HUES48 (cell line): ENCODE measurements around the gene SLC35C1.
"Not testable (repeated sequence)": the region's sequence is repeated elsewhere in the genome, so short reads cannot be mapped to it uniquely, and the experiment has no call there.

Source experiments
- H3K27ac ChIP-seq: one replicate; pipeline ENCODE4 v1.7.0; 2013; ENCODE audit warnings: low read depth, low read length, inconsistent platforms
- H3K27me3 ChIP-seq: 2 replicates; pipeline ENCODE4 v1.6.1; 2013; ENCODE audit warnings: mild to moderate bottlenecking, low read length; ENCODE audit not compliant: control insufficient read depth, insufficient read depth
- H3K36me3 ChIP-seq: 2 replicates; pipeline ENCODE4 v1.6.1; 2013; ENCODE audit warnings: low read length; ENCODE audit not compliant: control insufficient read depth, insufficient read depth
- H3K4me1 ChIP-seq: 2 replicates; pipeline ENCODE4 v1.6.1; 2013; ENCODE audit warnings: mild to moderate bottlenecking, low read length; ENCODE audit not compliant: control insufficient read depth, insufficient read depth
- H3K4me3 ChIP-seq: 2 replicates; pipeline ENCODE4 v1.5.1; 2013; ENCODE audit warnings: mild to moderate bottlenecking, low read depth, low read length
- H3K9ac ChIP-seq: 2 replicates; pipeline ENCODE4 v1.6.1; 2013; ENCODE audit warnings: mild to moderate bottlenecking, low read depth, low read length, moderate library complexity
- H3K9me3 ChIP-seq: 2 replicates; pipeline ENCODE4 v1.6.1; 2013; ENCODE audit warnings: low read length; ENCODE audit not compliant: control insufficient read depth, insufficient read depth

SLC35C1 gene

DNA sequence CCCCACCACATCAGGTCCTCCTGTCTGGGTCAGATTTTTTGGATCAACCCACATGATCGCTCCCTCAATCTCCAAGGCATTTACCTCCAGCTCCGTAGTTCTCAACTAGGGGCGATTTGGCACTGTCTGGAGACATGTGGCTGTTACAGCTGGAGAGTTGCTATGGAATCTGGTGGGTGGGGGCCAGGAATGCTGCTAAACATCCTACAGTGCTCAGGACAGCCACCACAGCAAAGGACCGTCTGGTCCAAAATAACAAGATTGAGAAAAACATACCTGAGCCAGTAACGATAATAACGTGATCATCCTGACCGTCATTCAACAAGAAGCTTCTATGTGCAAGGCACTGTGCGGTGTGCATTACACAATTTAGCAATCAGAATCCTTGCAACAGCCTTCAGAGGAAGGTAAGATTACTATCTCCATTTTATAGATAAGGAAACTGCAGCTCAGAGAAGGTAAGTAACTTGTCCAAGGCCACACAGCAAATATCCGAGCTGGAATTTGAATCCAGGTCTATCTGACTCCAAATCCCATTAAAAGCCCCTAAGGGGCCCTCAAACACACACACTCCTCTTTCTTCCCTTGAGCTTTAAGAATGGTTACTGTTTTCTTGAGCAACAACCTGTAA, 28.0 kb downstream of the SLC35C1 start:
- Histone ChIP-seq H3K4me3 (no peak overlapping the region), H3K27me3 (peaks cover under 1% of the 10 kb centered on the region; the same call in 1 of the 2 replicates), H3K4me1 (no peaks in the 10 kb centered on the region), H3K9me3 (no peaks in the 10 kb centered on the region), H3K27ac (no peak overlapping the region), H3K9ac (no peak overlapping the region), H3K36me3 (no peaks in the 10 kb centered on the region)

DNA sequence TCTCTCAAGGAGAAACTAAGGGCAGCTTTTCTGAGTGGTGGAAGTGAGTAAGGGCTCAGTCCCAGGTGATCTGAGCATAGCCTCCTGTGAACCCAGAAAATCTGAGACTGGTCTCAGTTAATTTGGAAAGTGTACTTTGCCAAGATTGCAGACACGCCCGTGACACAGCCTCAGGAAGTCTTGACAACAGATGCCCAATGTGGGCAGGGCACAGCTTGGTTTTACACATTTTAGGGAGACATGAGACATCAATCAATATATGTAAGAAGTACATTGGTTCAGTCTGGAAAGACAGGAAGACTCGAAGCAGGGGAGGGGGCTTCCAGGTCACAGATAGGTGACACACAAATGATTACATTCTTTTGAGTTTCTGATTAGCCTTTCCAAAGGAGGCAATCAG, 28.8 kb downstream of the SLC35C1 start:
- Histone ChIP-seq H3K36me3 (no peaks in the 10 kb centered on the region), H3K27ac (no peak overlapping the region), H3K4me1 (no peaks in the 10 kb centered on the region), H3K9me3 (no peaks in the 10 kb centered on the region), H3K27me3 (no peaks in the 10 kb centered on the region), H3K4me3 (no peak overlapping the region), H3K9ac (no peak overlapping the region)

- H3K9ac ChIP-seq: no peak overlapping the region
Observed at GRCh38 chr11:45834298-45834756, 29.4 kb downstream of the SLC35C1 start.

GRCh38 chr11:45839204-45839603, 34.3 kb downstream of the SLC35C1 start:
- no peak overlapping the region for H3K4me3 ChIP-seq
- H3K27me3 ChIP-seq: no peaks in the 10 kb centered on the region
- H3K4me1 ChIP-seq: no peaks in the 10 kb centered on the region
- no peaks in the 10 kb centered on the region for H3K36me3 ChIP-seq
- no peak overlapping the region for H3K27ac ChIP-seq
- H3K9me3 ChIP-seq: no peaks in the 10 kb centered on the region
- H3K9ac ChIP-seq: no peak overlapping the region

More at GRCh38 chr11:45834298-45834756, 29.4 kb downstream of the SLC35C1 start:
- H3K27me3 ChIP-seq: no peaks in the 10 kb centered on the region
- H3K36me3 ChIP-seq: no peaks in the 10 kb centered on the region
- H3K4me1 ChIP-seq: no peaks in the 10 kb centered on the region
- H3K9me3 ChIP-seq: no peaks in the 10 kb centered on the region
- no peak overlapping the region for H3K27ac ChIP-seq
- no peak overlapping the region for H3K4me3 ChIP-seq

- H3K4me1 ChIP-seq, H3K27me3 ChIP-seq, H3K9me3 ChIP-seq, H3K9ac ChIP-seq, H3K36me3 ChIP-seq, H3K27ac ChIP-seq, H3K4me3 ChIP-seq: not testable (repeated sequence)
Observed at GRCh38 chr11:45840251-45840650, 35.3 kb downstream of the SLC35C1 start.

DNA sequence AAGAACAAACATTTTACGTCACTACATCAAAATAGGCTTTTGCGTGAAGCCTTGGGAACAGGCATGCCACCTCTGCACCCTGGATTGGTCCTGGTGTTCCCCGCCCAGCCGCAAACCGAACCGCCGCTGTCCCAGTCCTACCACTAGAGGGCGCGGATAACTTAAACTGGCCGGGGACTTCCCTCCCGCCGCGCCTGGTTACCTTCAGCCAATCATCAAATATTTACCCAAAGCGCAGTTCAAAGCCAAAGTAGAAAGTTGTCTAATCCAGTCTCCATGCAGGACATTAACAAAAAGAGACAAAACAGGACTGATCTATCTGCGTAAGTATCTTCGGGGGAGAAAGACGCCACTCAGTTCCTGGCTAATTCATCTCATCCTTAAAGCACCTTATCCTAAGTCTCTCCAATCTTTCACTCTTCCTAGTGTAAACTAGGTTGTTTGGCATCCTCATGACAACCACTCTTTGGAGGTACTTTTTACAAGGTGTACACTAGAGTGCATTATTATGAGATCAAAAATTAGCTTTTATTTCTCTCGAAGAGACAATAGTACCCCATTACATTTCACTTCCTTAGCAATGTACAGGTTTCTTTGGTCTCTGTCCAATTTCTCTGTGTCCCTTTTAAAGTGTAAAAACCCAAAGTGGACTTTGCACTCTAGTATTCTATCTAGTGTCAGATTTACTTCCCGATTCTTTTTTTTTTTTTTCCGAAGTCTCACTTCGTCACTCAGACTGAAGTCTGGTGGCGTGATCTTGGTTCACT, 38.4 kb downstream of the SLC35C1 start:
- H3K4me3 ChIP-seq: no peak overlapping the region
- no peaks in the 10 kb centered on the region for H3K9me3 ChIP-seq
- no peak overlapping the region for H3K27ac ChIP-seq
- no peak overlapping the region for H3K9ac ChIP-seq
- H3K27me3 ChIP-seq: peaks cover 21% of the 10 kb centered on the region
- H3K36me3 ChIP-seq: no peaks in the 10 kb centered on the region
- peaks cover 2% of the 10 kb centered on the region for H3K4me1 ChIP-seq

GRCh38 chr11:45844822-45845578, 40.1 kb downstream of the SLC35C1 start:
- H3K27ac ChIP-seq: no peak overlapping the region
- no peak overlapping the region for H3K4me3 ChIP-seq
- peaks cover 21% of the 10 kb centered on the region for H3K27me3 ChIP-seq
- H3K4me1 ChIP-seq: peaks cover 7% of the 10 kb centered on the region
- H3K36me3 ChIP-seq: no peaks in the 10 kb centered on the region
- H3K9ac ChIP-seq: no peak overlapping the region
- H3K9me3 ChIP-seq: no peaks in the 10 kb centered on the region

DNA sequence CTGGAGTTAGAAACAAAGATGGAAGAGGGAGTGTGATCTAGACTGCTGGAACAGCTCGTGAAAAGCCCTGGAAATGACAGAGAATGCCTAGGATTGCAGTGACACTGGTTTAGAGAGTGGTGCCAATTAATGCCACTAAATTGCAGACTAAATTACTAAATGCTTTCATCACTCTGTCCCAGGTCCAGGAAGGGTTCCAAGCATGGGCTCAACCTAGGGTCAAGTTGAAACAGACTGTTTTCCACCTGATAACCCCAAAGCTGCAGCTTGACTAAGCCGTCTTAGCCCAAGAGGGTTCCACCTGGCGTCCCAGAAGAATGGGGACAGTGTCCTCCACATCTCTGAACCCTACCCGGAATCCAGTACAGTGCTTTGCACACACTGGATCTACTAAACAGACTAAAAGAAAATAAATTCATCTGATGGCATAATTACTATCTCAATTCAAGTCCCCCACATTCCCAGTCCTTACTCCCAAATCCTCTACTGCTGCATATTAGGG, 41.3 kb downstream of the SLC35C1 start:
- Histone ChIP-seq H3K4me3 (no peak overlapping the region), H3K9ac (no peak overlapping the region), H3K4me1 (peaks cover 7% of the 10 kb centered on the region), H3K9me3 (no peaks in the 10 kb centered on the region), H3K27ac (no peak overlapping the region), H3K36me3 (no peaks in the 10 kb centered on the region), H3K27me3 (peaks cover 21% of the 10 kb centered on the region)

GRCh38 chr11:45846974-45847910, 42.3 kb downstream of the SLC35C1 start, which contains the start of gene CRY2:
Gene CRY2 (plus strand): TSS chr11:45847475. CDS start chr11:45847491, 16 bp downstream.
- H3K27ac ChIP-seq: peak within 1 kb of the TSS; percentile 68
- peaks cover 13% of the 10 kb centered on the region for H3K4me1 ChIP-seq

GRCh38 chr11:45847911-45848316, 43.0 kb downstream of the SLC35C1 start:
- H3K27me3 ChIP-seq: peaks cover 21% of the 10 kb centered on the region
- H3K9ac ChIP-seq: peak overlapping the region; percentile 72
- H3K4me3 ChIP-seq: peak overlapping the region; percentile 97
- H3K9me3 ChIP-seq: no peaks in the 10 kb centered on the region
- H3K27ac ChIP-seq: peak overlapping the region; percentile 68
- no peaks in the 10 kb centered on the region for H3K36me3 ChIP-seq
- peaks cover 20% of the 10 kb centered on the region for H3K4me1 ChIP-seq

More at GRCh38 chr11:45846974-45847910, 42.3 kb downstream of the SLC35C1 start, which contains the start of gene CRY2:
- peaks cover 21% of the 10 kb centered on the region for H3K27me3 ChIP-seq
- H3K4me3 ChIP-seq: peak within 1 kb of the TSS; percentile 97
- peak within 1 kb of the TSS; percentile 72 for H3K9ac ChIP-seq
- no peaks in the 10 kb centered on the region for H3K9me3 ChIP-seq
- H3K36me3 ChIP-seq: no peaks in the 10 kb centered on the region
